K562 (cell line): ENCODE measurements around the gene VKORC1. TPM values are rescaled to one million over a fixed set of nuclear protein-coding genes. Genes with fewer than 3 reads are reported as not detected.

ENCODE experiments used
- ADNP ChIP-seq: fragments of 200-800 bp; sonication (Bioruptor generic); IDR thresholded peaks from 2 replicates; pipeline ENCODE4 v1.6.1; 2016; ENCODE audit warnings: missing genetic modification characterization, missing compliant biosample characterization
- ARNT ChIP-seq, 2 experiments: fragments of 450-650 bp; IDR thresholded peaks; 2 replicates each; pipeline ENCODE4 v1.6.1; 2016; ENCODE audit warnings: mild to moderate bottlenecking in 1 of 2
- E2F3 ChIP-seq: fragments of 250-450 bp; sonication (Bioruptor Pico); IDR thresholded peaks from 2 replicates; pipeline ENCODE4 v1.4.0; 2020; ENCODE audit warnings: mild to moderate bottlenecking
- EGR1 ChIP-seq: fragments of 450-650 bp; conservative IDR thresholded peaks from 2 replicates; pipeline ENCODE4 v1.6.1; 2017; ENCODE audit warnings: mild to moderate bottlenecking
- ERF ChIP-seq: fragments of 450-650 bp; formaldehyde crosslinking; IDR thresholded peaks from 2 replicates; pipeline ENCODE4 v1.4.0; 2020; ENCODE audit warnings: mild to moderate bottlenecking, mixed read lengths
- ESRRA ChIP-seq: fragments of 450-650 bp; IDR thresholded peaks from 2 replicates; pipeline ENCODE4 v1.6.1; 2014; ENCODE audit warnings: low read depth, mild to moderate bottlenecking, moderate library complexity, borderline replicate concordance
- FIP1L1 ChIP-seq: fragments of 200-400 bp; formaldehyde crosslinking; IDR thresholded peaks from 2 replicates; pipeline ENCODE4 v1.6.1; 2018; ENCODE audit warnings: mild to moderate bottlenecking, low read depth, low read length; ENCODE audit not compliant: poor library complexity, severe bottlenecking
- FOXK2 ChIP-seq, 2 experiments: fragments of 450-650 bp; IDR thresholded peaks in 1 of 2; conservative IDR thresholded peaks in 1 of 2; 2 replicates each; pipeline ENCODE4 v1.6.1; 2016; ENCODE audit warnings: low read depth in 2 of 2, mild to moderate bottlenecking in 1 of 2
- GTF2E2 ChIP-seq: fragments of 200-800 bp; sonication (Bioruptor generic); IDR thresholded peaks from 2 replicates; pipeline ENCODE4 v1.6.1; 2016; ENCODE audit warnings: missing genetic modification characterization, missing compliant biosample characterization
- HDAC1 ChIP-seq, 2 experiments: fragments of 450-650 bp; IDR thresholded peaks; 2 replicates each; pipeline ENCODE4 v1.6.1; 2016 to 2017; ENCODE audit warnings: inconsistent platforms in 1 of 2, mild to moderate bottlenecking in 1 of 2, moderate library complexity in 1 of 2
- HDGF ChIP-seq: fragments of 450-650 bp; IDR thresholded peaks from 2 replicates; pipeline ENCODE4 v1.6.1; 2016
- HMG20B ChIP-seq: fragments of 250-450 bp; sonication (Bioruptor Pico); IDR thresholded peaks from 2 replicates; pipeline ENCODE4 v1.5.0; 2021; ENCODE audit warnings: mild to moderate bottlenecking
- JUN ChIP-seq, 2 experiments: sonication (generic) in 1 of 2; formaldehyde crosslinking in 1 of 2; IDR thresholded peaks; 2 replicates each; pipeline versions ENCODE4 v1.6.1 to v1.8.0; 2012 to 2022; ENCODE audit warnings: borderline replicate concordance in 2 of 2, mild to moderate bottlenecking in 2 of 2, improper control_type of control experiment in 1 of 2, low read depth in 1 of 2, low read length in 1 of 2, missing genetic modification reagents in 1 of 2
- MTA1 ChIP-seq: fragments of 450-650 bp; IDR thresholded peaks from 2 replicates; pipeline ENCODE4 v1.6.1; 2017; ENCODE audit warnings: borderline replicate concordance
- SMARCA4 ChIP-seq: fragments of 450-650 bp; IDR thresholded peaks from 2 replicates; pipeline ENCODE4 v1.6.1; 2016
- SMARCA5 ChIP-seq: fragments of 450-650 bp; IDR thresholded peaks from 2 replicates; pipeline ENCODE4 v1.6.1; 2016
- polyA plus RNA-seq, 8 experiments: library from polyadenylated mRNA; depleted of rRNA in 4 of 8; stranded (reverse) in 5 of 8; unstranded in 3 of 8; fragments of >200 nt; fragmentation: Nextera tagmentation in 2 of 8; fragmentation: Illumina TruSeq in 1 of 8; extraction: Ambion mirVana in 2 of 8; extraction: Trizol in 1 of 8; gene quantifications; 2 replicates each; pipeline versions ENCODE4 v1.2.1 to v1.2.3, GENCODE V29; 2011 to 2014; ENCODE audit warnings: inconsistent platforms in 1 of 8, missing spikeins in 1 of 8
- total RNA-seq, 7 experiments: library from RNA; depleted of rRNA in 6 of 7; stranded (reverse); fragments of >200 nt in 6 of 7; fragmentation: Illumina TruSeq in 2 of 7; extraction: Trizol in 2 of 7; gene quantifications; 2 replicates each; pipeline versions ENCODE4 v1.2.1 to v1.2.3, GENCODE V29; 2011 to 2021; ENCODE audit warnings: low replicate concordance in 1 of 7
- TF ChIP-seq, protein P1 (sequence below), 2 experiments: fragments of 450-650 bp; IDR thresholded peaks; 2 replicates each; pipeline ENCODE4 v1.6.1; 2018; ENCODE audit warnings: mild to moderate bottlenecking in 2 of 2, low read depth in 1 of 2; ENCODE audit not compliant: partially characterized antibody in 2 of 2
- TF ChIP-seq, protein P2 (sequence below): fragments of 250-450 bp; sonication (Bioruptor Pico); IDR thresholded peaks from 2 replicates; pipeline ENCODE4 v1.8.0; 2021; ENCODE audit warnings: borderline replicate concordance, mild to moderate bottlenecking, moderate library complexity; ENCODE audit not compliant: poor library complexity, severe bottlenecking
- TF ChIP-seq, protein P3 (sequence below): sonication (generic); formaldehyde crosslinking; IDR thresholded peaks from 2 replicates; pipeline ENCODE4 v1.4.0; 2020; ENCODE audit warnings: mild to moderate bottlenecking, missing genetic modification reagents

Gene VKORC1
- total and polyA plus RNA-seq, 9 of the 15 experiments (the other 6 are each of a cell fraction or from before 2014, with no cell fraction given) = 30.0 to 119 (median 62.1) TPM

DNA sequence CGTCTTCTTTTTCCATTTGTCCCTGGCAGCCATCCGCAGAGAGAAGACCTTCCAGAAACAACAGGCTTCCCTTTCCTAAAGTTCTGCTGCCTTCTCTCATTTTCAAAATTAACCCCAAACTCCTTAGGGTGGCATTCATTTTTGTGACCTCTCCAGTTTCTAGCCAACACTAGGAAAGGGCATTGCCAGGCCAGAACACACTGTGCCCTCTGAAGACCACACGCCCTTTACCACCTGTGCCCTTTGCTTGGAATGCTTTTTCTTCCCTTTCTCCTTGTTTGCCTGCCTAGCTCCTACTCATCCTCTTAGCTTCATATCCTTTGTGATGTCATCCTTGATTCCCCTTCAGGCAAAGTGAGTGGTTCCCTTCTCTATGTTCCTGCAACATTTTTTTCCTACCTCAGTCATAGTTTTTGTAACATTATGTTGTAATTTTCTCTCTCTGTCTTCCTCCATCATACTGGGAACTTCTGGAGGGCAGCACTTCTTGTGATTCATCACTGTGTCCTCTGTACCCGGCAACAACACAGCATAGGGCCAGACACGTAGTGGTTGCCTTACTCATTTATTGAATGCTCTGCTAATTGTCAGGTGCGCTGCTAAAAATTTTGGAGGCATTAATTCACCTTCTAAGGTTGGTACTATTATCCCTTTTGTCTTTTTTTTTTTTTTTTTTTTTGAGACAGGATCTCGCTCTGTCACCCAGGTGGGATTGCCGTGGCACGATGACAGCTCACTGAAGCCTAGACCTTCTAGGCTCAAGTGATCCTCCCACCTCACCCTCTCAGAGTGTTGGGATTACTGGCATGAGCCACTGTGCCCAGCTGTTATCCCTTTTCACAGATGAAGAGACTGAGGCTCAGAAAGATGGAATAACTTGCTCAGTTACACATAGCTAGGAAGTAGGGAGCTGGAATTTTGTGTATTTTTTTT, 23.9 kb upstream of the VKORC1 start (continued):
- TF ChIP-seq ESRRA = 0 out of 2 replicates have a peak, but pooled peaks have one; percentile 8
- no peak for TF ChIP-seq ADNP
- TF ChIP-seq HDGF = no peak
- no peak for TF ChIP-seq E2F3 (CRISPR knock-in tag)
- TF ChIP-seq SMARCA5 = 0 out of 2 replicates have a peak, but pooled peaks have one; percentile 48
- TF ChIP-seq, protein P1, sequence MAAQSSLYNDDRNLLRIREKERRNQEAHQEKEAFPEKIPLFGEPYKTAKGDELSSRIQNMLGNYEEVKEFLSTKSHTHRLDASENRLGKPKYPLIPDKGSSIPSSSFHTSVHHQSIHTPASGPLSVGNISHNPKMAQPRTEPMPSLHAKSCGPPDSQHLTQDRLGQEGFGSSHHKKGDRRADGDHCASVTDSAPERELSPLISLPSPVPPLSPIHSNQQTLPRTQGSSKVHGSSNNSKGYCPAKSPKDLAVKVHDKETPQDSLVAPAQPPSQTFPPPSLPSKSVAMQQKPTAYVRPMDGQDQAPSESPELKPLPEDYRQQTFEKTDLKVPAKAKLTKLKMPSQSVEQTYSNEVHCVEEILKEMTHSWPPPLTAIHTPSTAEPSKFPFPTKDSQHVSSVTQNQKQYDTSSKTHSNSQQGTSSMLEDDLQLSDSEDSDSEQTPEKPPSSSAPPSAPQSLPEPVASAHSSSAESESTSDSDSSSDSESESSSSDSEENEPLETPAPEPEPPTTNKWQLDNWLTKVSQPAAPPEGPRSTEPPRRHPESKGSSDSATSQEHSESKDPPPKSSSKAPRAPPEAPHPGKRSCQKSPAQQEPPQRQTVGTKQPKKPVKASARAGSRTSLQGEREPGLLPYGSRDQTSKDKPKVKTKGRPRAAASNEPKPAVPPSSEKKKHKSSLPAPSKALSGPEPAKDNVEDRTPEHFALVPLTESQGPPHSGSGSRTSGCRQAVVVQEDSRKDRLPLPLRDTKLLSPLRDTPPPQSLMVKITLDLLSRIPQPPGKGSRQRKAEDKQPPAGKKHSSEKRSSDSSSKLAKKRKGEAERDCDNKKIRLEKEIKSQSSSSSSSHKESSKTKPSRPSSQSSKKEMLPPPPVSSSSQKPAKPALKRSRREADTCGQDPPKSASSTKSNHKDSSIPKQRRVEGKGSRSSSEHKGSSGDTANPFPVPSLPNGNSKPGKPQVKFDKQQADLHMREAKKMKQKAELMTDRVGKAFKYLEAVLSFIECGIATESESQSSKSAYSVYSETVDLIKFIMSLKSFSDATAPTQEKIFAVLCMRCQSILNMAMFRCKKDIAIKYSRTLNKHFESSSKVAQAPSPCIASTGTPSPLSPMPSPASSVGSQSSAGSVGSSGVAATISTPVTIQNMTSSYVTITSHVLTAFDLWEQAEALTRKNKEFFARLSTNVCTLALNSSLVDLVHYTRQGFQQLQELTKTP (IDR thresholded peaks at IDR 0.05; ENCODE audit: low read depth in 1 of 2, partially characterized antibody in 2 of 2) = peak in 1 of 2 experiments; percentile 43
- TF ChIP-seq HDAC1 (IDR thresholded peaks at IDR 0.05) = 0 out of 4 replicates have a peak, but pooled peaks of 1 of the 2 experiments have one; percentile 5
- 0 out of 2 replicates have a peak, but pooled peaks have one; percentile 23 for TF ChIP-seq GTF2E2 (tag)
- 0 out of 2 replicates have a peak, but pooled peaks have one; percentile 16 for TF ChIP-seq ERF
- no peak for TF ChIP-seq HMG20B (CRISPR knock-in tag)
- TF ChIP-seq ARNT (IDR thresholded peaks at IDR 0.05) = peak in 1 of 2 experiments; percentile 45; a peak in 1 of 4 replicates
- TF ChIP-seq, protein P2, sequence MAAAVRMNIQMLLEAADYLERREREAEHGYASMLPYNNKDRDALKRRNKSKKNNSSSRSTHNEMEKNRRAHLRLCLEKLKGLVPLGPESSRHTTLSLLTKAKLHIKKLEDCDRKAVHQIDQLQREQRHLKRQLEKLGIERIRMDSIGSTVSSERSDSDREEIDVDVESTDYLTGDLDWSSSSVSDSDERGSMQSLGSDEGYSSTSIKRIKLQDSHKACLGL = no peak
- no peak for TF ChIP-seq JUN (IDR thresholded peaks at IDR 0.05; ENCODE audit: borderline replicate concordance, low read depth, low read length)
- TF ChIP-seq JUN (CRISPR knock-in tag; IDR thresholded peaks at IDR 0.05; ENCODE audit: borderline replicate concordance) = no peak
- TF ChIP-seq, protein P3, sequence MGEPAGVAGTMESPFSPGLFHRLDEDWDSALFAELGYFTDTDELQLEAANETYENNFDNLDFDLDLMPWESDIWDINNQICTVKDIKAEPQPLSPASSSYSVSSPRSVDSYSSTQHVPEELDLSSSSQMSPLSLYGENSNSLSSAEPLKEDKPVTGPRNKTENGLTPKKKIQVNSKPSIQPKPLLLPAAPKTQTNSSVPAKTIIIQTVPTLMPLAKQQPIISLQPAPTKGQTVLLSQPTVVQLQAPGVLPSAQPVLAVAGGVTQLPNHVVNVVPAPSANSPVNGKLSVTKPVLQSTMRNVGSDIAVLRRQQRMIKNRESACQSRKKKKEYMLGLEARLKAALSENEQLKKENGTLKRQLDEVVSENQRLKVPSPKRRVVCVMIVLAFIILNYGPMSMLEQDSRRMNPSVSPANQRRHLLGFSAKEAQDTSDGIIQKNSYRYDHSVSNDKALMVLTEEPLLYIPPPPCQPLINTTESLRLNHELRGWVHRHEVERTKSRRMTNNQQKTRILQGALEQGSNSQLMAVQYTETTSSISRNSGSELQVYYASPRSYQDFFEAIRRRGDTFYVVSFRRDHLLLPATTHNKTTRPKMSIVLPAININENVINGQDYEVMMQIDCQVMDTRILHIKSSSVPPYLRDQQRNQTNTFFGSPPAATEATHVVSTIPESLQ (CRISPR knock-in tag) = 0 out of 2 replicates have a peak, but pooled peaks have one; percentile 18
- no peak for TF ChIP-seq EGR1
- 0 out of 2 replicates have a peak, but pooled peaks have one; percentile 24 for TF ChIP-seq SMARCA4
- TF ChIP-seq MTA1 = no peak
- no peak for TF ChIP-seq FIP1L1
- 0 out of 4 replicates have a peak, but pooled peaks of 1 of the 2 experiments have one; percentile 3 for TF ChIP-seq FOXK2 (conservative IDR thresholded peaks at IDR 0.05 in 1 of 2, IDR thresholded peaks at IDR 0.05 in 1 of 2; ENCODE audit: low read depth in 2 of 2)
